Prostate gland (tissue), 2 donors: ENCODE results near the gene CENATAC. TPM values are rescaled to one million over a fixed set of nuclear protein-coding genes. Genes with fewer than 3 reads are reported as not detected.
"Not testable (repeated sequence)": the region's sequence is repeated elsewhere in the genome, so short reads cannot be mapped to it uniquely, and the experiment has no call there.

ENCODE experiments used
- DNase-seq: peaks from one replicate; pipeline ENCODE4 v3.0.0-alpha.2; 2019; ENCODE audit warnings: low spot score
- H3K27ac ChIP-seq, 2 donors: fragments of 200-600 bp; sonication (generic); 2 replicates each; pipeline ENCODE4 v1.5.1; 2017 to 2019
- H3K27me3 ChIP-seq: fragments of 200-600 bp; sonication (generic); replicated peaks from 2 replicates; pipeline ENCODE4 v1.5.1; 2019; ENCODE audit not compliant: insufficient read depth
- H3K36me3 ChIP-seq, 2 donors: fragments of 200-600 bp; sonication (generic); 1 replicate in 1 of 2; 2 replicates in 1 of 2; pipeline versions ENCODE4 v1.5.1 to v1.8.1; 2017 to 2019
- H3K4me1 ChIP-seq: fragments of 200-600 bp; sonication (generic); replicated peaks from 2 replicates; pipeline ENCODE4 v1.5.1; 2019
- H3K4me3 ChIP-seq, 2 donors: fragments of 200-600 bp; sonication (generic); 2 replicates each; pipeline ENCODE4 v1.5.1; 2017 to 2019
- H3K9me3 ChIP-seq: fragments of 200-600 bp; sonication (generic); 2 replicates; pipeline ENCODE4 v1.5.1; 2017
- CTCF ChIP-seq, 4 experiments: fragments of 200-600 bp in 2 of 4; fragments of 450-650 bp in 2 of 4; sonication (generic) in 2 of 4; IDR thresholded peaks; 1 replicate in 3 of 4; 2 replicates in 1 of 4; pipeline ENCODE4 v1.5.1; 2016 to 2019; ENCODE audit warnings: antibody characterized with exemption in 4 of 4, mild to moderate bottlenecking in 2 of 4, moderate library complexity in 2 of 4
- POLR2A ChIP-seq: fragments of 450-650 bp; IDR thresholded peaks from one replicate; pipeline ENCODE4 v1.6.1; 2016; ENCODE audit warnings: antibody characterized with exemption, mild to moderate bottlenecking
- POLR2AphosphoS5 ChIP-seq: sonication (generic); formaldehyde crosslinking; IDR thresholded peaks from one replicate; pipeline ENCODE4 v1.6.1; 2017; ENCODE audit warnings: antibody characterized with exemption
- WGBS: methylation state at CpG from one replicate; pipeline ENCODE4 v1.1.5; 2018; 5-methylcytosine and 5-hydroxymethylcytosine counted together
- intact Hi-C: fragments of 100-400 bp; cut with DNase I; formaldehyde crosslinking; loops from one replicate; pipeline ENCODE4 v1.14.2; 2022
- total RNA-seq, 2 donors: library from RNA; depleted of rRNA; stranded (reverse); fragments of >200 nt; gene quantifications; one replicate each; pipeline ENCODE4 v1.1.0, GENCODE V29; 2016

The CENATAC gene
- total RNA-seq, 2 donors from 2014 or later: 19.4 to 44.5 TPM

GRCh38 chr11:119056421-119056999 lies 58.6 kb downstream of the CENATAC start:
- H3K4me1 ChIP-seq: peaks cover 5% of the 10 kb centered on the region
- peaks cover 7 to 8% of the 10 kb centered on the region in 2 donors for H3K36me3 ChIP-seq
- no peaks in the 10 kb centered on the region for H3K27me3 ChIP-seq
- H3K9me3 ChIP-seq: no peaks in the 10 kb centered on the region
- no peak for TF ChIP-seq CTCF (IDR thresholded peaks at IDR 0.05)
- no peak for TF ChIP-seq POLR2A
- TF ChIP-seq POLR2AphosphoS5: no peak
- peak overlapping the region; percentile 57 to 77 for H3K4me3 ChIP-seq
- H3K27ac ChIP-seq: peak overlapping the region; percentile 58 to 78
- intact Hi-C loops: no loop called here
- 1% methylated on average over 46 of the region's 48 CpGs for WGBS
- DNase-seq: no peak

- peak within 1 kb of the TSS; percentile 57 to 77 for H3K4me3 ChIP-seq
- intact Hi-C loops: no loop called here
- peaks cover 5% of the 10 kb centered on the region for H3K4me1 ChIP-seq
- TF ChIP-seq POLR2A (peak; percentile 59), CTCF (IDR thresholded peaks at IDR 0.05) (peak in 3 of 4 experiments; percentile 9 to 40 (median 21)), POLR2AphosphoS5 (peak; percentile 82)
- peak within 1 kb of the TSS; percentile 70 to 80 for H3K27ac ChIP-seq
- no peaks in the 10 kb centered on the region for H3K9me3 ChIP-seq
- H3K27me3 ChIP-seq: no peaks in the 10 kb centered on the region
- peak; percentile 97 for DNase-seq
- H3K36me3 ChIP-seq: peaks cover 2 to 4% of the 10 kb centered on the region in 2 donors
- WGBS: 0% methylated on average over 52 of the region's 79 CpGs
These were observed 59.2 kb downstream of the CENATAC start, which contains the start of gene HYOU1 for GRCh38 chr11:119057000-119057769. TSS of gene HYOU1 (minus strand) at chr11:119057205. CDS start at chr11:119056160, 1,045 bp downstream.

GRCh38 chr11:119059128-119059527 lies 61.2 kb downstream of the CENATAC start:
- H3K4me3 ChIP-seq, H3K27me3 ChIP-seq, intact Hi-C loops, H3K4me1 ChIP-seq, H3K27ac ChIP-seq, H3K9me3 ChIP-seq, DNase-seq, H3K36me3 ChIP-seq: not testable (repeated sequence)
- WGBS: 91% methylated on average over 15 of the region's 35 CpGs

- Histone ChIP-seq H3K27me3 (no peaks in the 10 kb centered on the region), H3K36me3 (no peaks in the 10 kb centered on the region), H3K27ac (no peak overlapping the region), H3K9me3 (no peaks in the 10 kb centered on the region), H3K4me3 (no peak overlapping the region), H3K4me1 (peaks cover 5% of the 10 kb centered on the region)
- DNase-seq: no peak
- TF ChIP-seq POLR2A (no peak), CTCF (IDR thresholded peaks at IDR 0.05) (no peak), POLR2AphosphoS5 (no peak)
- intact Hi-C loops: no loop called here
- 95% methylated on average over 3 of the region's 3 CpGs for WGBS
These were observed 63.3 kb downstream of the CENATAC start for GRCh38 chr11:119061256-119061655.

GRCh38 chr11:119062779-119063178 lies 64.8 kb downstream of the CENATAC start:
- H3K9me3 ChIP-seq: no peaks in the 10 kb centered on the region
- TF ChIP-seq POLR2AphosphoS5 (no peak), POLR2A (no peak), CTCF (IDR thresholded peaks at IDR 0.05) (no peak)
- H3K27me3 ChIP-seq: no peaks in the 10 kb centered on the region
- peaks cover 10% of the 10 kb centered on the region for H3K4me1 ChIP-seq
- WGBS: 75% methylated on average over 5 of the region's 5 CpGs
- intact Hi-C loops: no loop called here
- H3K4me3 ChIP-seq: no peak overlapping the region
- H3K27ac ChIP-seq: no peak overlapping the region
- no peak for DNase-seq
- no peaks in the 10 kb centered on the region for H3K36me3 ChIP-seq
